Duodenal mucosa (tissue), 2 donors: Measurements from ENCODE around the gene GRIN3B.

Experiments used
- H3K27ac ChIP-seq: one replicate; pipeline ENCODE4 v1.7.0; 2013; ENCODE audit warnings: low read depth, low read length
- H3K27me3 ChIP-seq, 2 donors: one replicate each; pipeline ENCODE4 v1.7.0; 2013; ENCODE audit warnings: low read length in 2 of 2, control low read depth in 1 of 2; ENCODE audit not compliant: insufficient read depth in 2 of 2, control insufficient read depth in 1 of 2
- H3K36me3 ChIP-seq, 2 donors: one replicate each; pipeline ENCODE4 v1.7.0; 2013; ENCODE audit warnings: low read length in 2 of 2, control low read depth in 1 of 2; ENCODE audit not compliant: insufficient read depth in 2 of 2, control insufficient read depth in 1 of 2
- H3K4me1 ChIP-seq, 2 donors: one replicate each; pipeline ENCODE4 v1.7.0; 2013; ENCODE audit warnings: low read length in 2 of 2, control low read depth in 1 of 2; ENCODE audit not compliant: insufficient read depth in 2 of 2, control insufficient read depth in 1 of 2
- H3K4me3 ChIP-seq, 2 donors: one replicate each; pipeline ENCODE4 v1.7.0; 2013; ENCODE audit warnings: low read length in 2 of 2, low read depth in 1 of 2
- H3K9ac ChIP-seq, 2 donors: one replicate each; pipeline ENCODE4 v1.7.0; 2013; ENCODE audit warnings: low read length in 2 of 2, low read depth in 1 of 2
- H3K9me3 ChIP-seq, 2 donors: one replicate each; pipeline ENCODE4 v1.7.0; 2013; ENCODE audit warnings: low read length in 2 of 2, control low read depth in 1 of 2; ENCODE audit not compliant: control insufficient read depth in 1 of 2

Gene GRIN3B

GRCh38 chr19:1007399-1008251 lies 7.4 kb downstream of the GRIN3B start:
- Histone ChIP-seq H3K27me3 (peaks cover 0 to 9% of the 10 kb centered on the region in 2 donors), H3K4me3 (no peak overlapping the region), H3K36me3 (peaks cover 3 to 24% of the 10 kb centered on the region in 2 donors), H3K4me1 (no peaks in the 10 kb centered on the region), H3K27ac (no peak overlapping the region), H3K9me3 (no peaks in the 10 kb centered on the region), H3K9ac (no peak overlapping the region)

DNA sequence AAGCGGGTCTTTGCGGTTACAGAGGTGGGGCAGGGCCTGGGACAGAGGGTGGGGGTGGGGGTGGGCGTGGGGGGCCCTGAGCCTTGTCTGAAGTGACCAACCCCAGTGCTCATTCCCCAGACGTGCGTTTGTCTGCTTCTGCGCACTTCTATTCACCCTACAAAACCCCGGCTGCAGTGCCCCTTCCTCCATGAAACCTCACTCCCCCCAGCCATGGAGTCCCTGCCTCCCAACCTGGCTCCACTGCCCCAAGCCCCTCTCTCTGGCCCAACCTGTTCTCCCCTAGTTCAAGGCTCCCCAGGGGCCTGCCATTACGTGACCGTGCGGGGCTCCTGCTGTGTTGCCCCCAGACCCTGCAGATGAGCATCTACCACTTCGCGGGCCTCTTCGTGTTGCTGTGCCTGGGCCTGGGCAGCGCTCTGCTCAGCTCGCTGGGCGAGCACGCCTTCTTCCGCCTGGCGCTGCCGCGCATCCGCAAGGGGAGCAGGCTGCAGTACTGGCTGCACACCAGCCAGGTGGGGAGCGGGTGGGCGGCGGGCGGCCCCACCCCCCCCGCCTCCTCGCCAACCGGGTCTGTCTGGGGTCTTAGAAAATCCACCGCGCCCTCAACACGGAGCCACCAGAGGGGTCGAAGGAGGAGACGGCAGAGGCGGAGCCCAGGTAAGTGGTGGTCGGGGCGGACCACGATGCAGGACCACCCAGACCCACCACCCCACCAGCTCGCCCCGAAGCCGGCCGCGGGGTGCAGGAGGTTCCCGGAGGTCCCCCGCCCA lies 8.2 kb downstream of the GRIN3B start:
- Histone ChIP-seq H3K4me3 (no peak overlapping the region), H3K36me3 (peaks cover 3 to 31% of the 10 kb centered on the region in 2 donors), H3K27ac (no peak overlapping the region)

GRCh38 chr19:1009041-1009980 lies 9.1 kb downstream of the GRIN3B start:
- H3K36me3 ChIP-seq, result peaks cover 3 to 39% of the 10 kb centered on the region in 2 donors

More for the DNA sequence above, 8.2 kb downstream of the GRIN3B start:
- Histone ChIP-seq H3K9me3 (no peaks in the 10 kb centered on the region), H3K9ac (no peak overlapping the region), H3K27me3 (peaks cover 0 to 8% of the 10 kb centered on the region in 2 donors), H3K4me1 (no peaks in the 10 kb centered on the region)

GRCh38 chr19:1009981-1010538 lies 9.8 kb downstream of the GRIN3B start:
- Histone ChIP-seq H3K9ac (no peak overlapping the region), H3K4me1 (no peaks in the 10 kb centered on the region), H3K9me3 (no peaks in the 10 kb centered on the region), H3K27me3 (no peaks in the 10 kb centered on the region), H3K36me3 (peaks cover 3 to 39% of the 10 kb centered on the region in 2 donors), H3K4me3 (no peak overlapping the region), H3K27ac (no peak overlapping the region)

More at GRCh38 chr19:1009041-1009980, 9.1 kb downstream of the GRIN3B start:
- peaks cover 0 to 4% of the 10 kb centered on the region in 2 donors for H3K27me3 ChIP-seq
- no peaks in the 10 kb centered on the region for H3K4me1 ChIP-seq
- no peak overlapping the region for H3K9ac ChIP-seq
- no peak overlapping the region for H3K4me3 ChIP-seq
- no peak overlapping the region for H3K27ac ChIP-seq
- H3K9me3 ChIP-seq, result no peaks in the 10 kb centered on the region

- H3K9me3 ChIP-seq, result no peaks in the 10 kb centered on the region
- H3K4me3 ChIP-seq, result no peak overlapping the region
- no peaks in the 10 kb centered on the region for H3K27me3 ChIP-seq
- peaks cover 0 to 4% of the 10 kb centered on the region in 2 donors for H3K4me1 ChIP-seq
- peaks cover 3 to 39% of the 10 kb centered on the region in 2 donors for H3K36me3 ChIP-seq
- H3K9ac ChIP-seq, result no peak overlapping the region
- H3K27ac ChIP-seq, result no peak overlapping the region
Measured at GRCh38 chr19:1010586-1011510, 10.6 kb downstream of the GRIN3B start.

GRCh38 chr19:1011831-1012333 lies 11.7 kb downstream of the GRIN3B start:
- Histone ChIP-seq H3K27me3 (no peaks in the 10 kb centered on the region), H3K27ac (no peak overlapping the region), H3K4me3 (no peak overlapping the region), H3K36me3 (peaks cover 3 to 39% of the 10 kb centered on the region in 2 donors), H3K9ac (no peak overlapping the region), H3K4me1 (peaks cover 8 to 12% of the 10 kb centered on the region in 2 donors), H3K9me3 (no peaks in the 10 kb centered on the region)

GRCh38 chr19:1012334-1012733 lies 12.1 kb downstream of the GRIN3B start:
- Histone ChIP-seq H3K9me3 (no peaks in the 10 kb centered on the region), H3K27me3 (no peaks in the 10 kb centered on the region), H3K4me1 (peaks cover 13 to 16% of the 10 kb centered on the region in 2 donors), H3K27ac (no peak overlapping the region), H3K9ac (no peak overlapping the region), H3K4me3 (no peak overlapping the region), H3K36me3 (peaks cover 3 to 39% of the 10 kb centered on the region in 2 donors)

DNA sequence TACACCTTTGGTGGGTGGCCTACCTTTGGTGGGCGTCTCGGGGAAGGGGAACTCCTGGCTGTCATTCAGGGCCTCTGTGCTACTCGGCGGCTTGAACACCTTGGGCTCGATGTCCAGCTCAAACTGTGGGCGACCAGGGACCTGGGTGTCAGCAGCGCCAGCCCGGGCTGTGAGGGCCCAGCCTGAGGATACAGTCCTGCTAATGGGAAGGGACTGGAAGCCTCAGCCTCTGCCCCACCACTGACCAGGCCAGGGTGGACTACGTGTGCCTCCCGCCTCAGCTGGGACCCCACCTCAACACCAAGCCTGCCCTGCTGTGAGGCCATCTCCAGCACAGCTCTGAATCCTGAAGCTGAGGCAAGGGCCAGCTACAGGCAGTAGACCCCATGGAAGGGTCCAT lies 13.0 kb downstream of the GRIN3B start:
- Histone ChIP-seq H3K4me1 (peaks cover 22 to 25% of the 10 kb centered on the region in 2 donors), H3K4me3 (no peak overlapping the region), H3K27me3 (no peaks in the 10 kb centered on the region), H3K36me3 (peaks cover 3 to 39% of the 10 kb centered on the region in 2 donors), H3K9ac (no peak overlapping the region), H3K9me3 (no peaks in the 10 kb centered on the region), H3K27ac (no peak overlapping the region)
